WTC11 (cell line): ENCODE results near the gene GRB10. TPM values are rescaled to one million over a fixed set of nuclear protein-coding genes. Genes with fewer than 3 reads are reported as not detected.

Experiments used
- ATAC-seq: fragments of 200-7000 bp; cut with Tn5 transposase; 2 replicates; pipeline ENCODE4 v1.10.0; 2021; ENCODE audit warnings: mild to moderate bottlenecking, moderate library complexity
- CTCF ChIA-PET: fragments of 300-600 bp; sonication (Branson Sonifier 250); formaldehyde crosslinking; loops from one replicate; lab custom pipeline; 2021; ENCODE audit warnings: antibody characterized with exemption; lab: Charles Lee
- POLR2A ChIA-PET: fragments of 350-600 bp; sonication (Branson Sonifier 250); formaldehyde crosslinking; loops from one replicate; lab custom pipeline; 2021; ENCODE audit warnings: antibody characterized with exemption; lab: Charles Lee
- DNase-seq: peaks from one replicate; pipeline ENCODE4 v3.0.0; 2021; ENCODE audit warnings: low spot score
- H3K27ac Mint-ChIP-seq: 2 replicates; pipeline ENCODE4 v1.8.0; 2021; ENCODE audit warnings: mixed read lengths
- H3K27me3 Mint-ChIP-seq: 2 replicates; pipeline ENCODE4 v1.8.0; 2021; ENCODE audit warnings: low read depth, mild to moderate bottlenecking, moderate library complexity, mixed read lengths
- H3K36me3 Mint-ChIP-seq: 2 replicates; pipeline ENCODE4 v1.8.0; 2021; ENCODE audit warnings: mixed read lengths
- H3K4me1 Mint-ChIP-seq: 2 replicates; pipeline ENCODE4 v1.8.0; 2022; ENCODE audit warnings: mixed read lengths
- H3K4me3 Mint-ChIP-seq: 2 replicates; pipeline ENCODE4 v1.8.0; 2021; ENCODE audit warnings: mild to moderate bottlenecking, moderate library complexity, mixed read lengths
- H3K9me3 Mint-ChIP-seq: 2 replicates; pipeline ENCODE4 v1.8.0; 2021; ENCODE audit warnings: mixed read lengths
- CBFB ChIP-seq: sonication (generic); formaldehyde crosslinking; IDR thresholded peaks from 2 replicates; pipeline ENCODE4 v1.8.1; 2022; ENCODE audit warnings: mild to moderate bottlenecking, low read depth, missing genetic modification reagents
- EMX1 ChIP-seq: fragments of 250-450 bp; sonication (Bioruptor Pico); IDR thresholded peaks from 2 replicates; pipeline ENCODE4 v1.8.0; 2021; ENCODE audit warnings: mild to moderate bottlenecking
- ETV6 ChIP-seq: sonication (generic); formaldehyde crosslinking; IDR thresholded peaks from 2 replicates; pipeline ENCODE4 v1.8.1; 2022; ENCODE audit warnings: mild to moderate bottlenecking, missing genetic modification reagents
- FOXJ3 ChIP-seq: sonication (generic); formaldehyde crosslinking; IDR thresholded peaks from 2 replicates; pipeline ENCODE4 v1.9.0; 2021; ENCODE audit warnings: missing genetic modification reagents, mild to moderate bottlenecking, borderline replicate concordance
- FOXP1 ChIP-seq: sonication (generic); formaldehyde crosslinking; IDR thresholded peaks from 2 replicates; pipeline ENCODE4 v1.8.0; 2022; ENCODE audit warnings: missing genetic modification reagents, mild to moderate bottlenecking, moderate library complexity, borderline replicate concordance
- GABPB1 ChIP-seq: sonication (generic); formaldehyde crosslinking; IDR thresholded peaks from 2 replicates; pipeline ENCODE4 v1.8.1; 2023; ENCODE audit warnings: mild to moderate bottlenecking, missing genetic modification reagents
- JAZF1 ChIP-seq: fragments of 250-450 bp; sonication (Bioruptor Pico); IDR thresholded peaks from 2 replicates; pipeline ENCODE4 v1.9.0; 2021; ENCODE audit warnings: moderate library complexity, mild to moderate bottlenecking, inconsistent platforms
- JUN ChIP-seq: sonication (generic); formaldehyde crosslinking; IDR thresholded peaks from 2 replicates; pipeline ENCODE4 v1.8.0; 2023; ENCODE audit warnings: mild to moderate bottlenecking, missing genetic modification reagents
- KAT7 ChIP-seq: sonication (generic); formaldehyde crosslinking; IDR thresholded peaks from 2 replicates; pipeline ENCODE4 v1.8.1; 2023; ENCODE audit warnings: missing genetic modification reagents, mild to moderate bottlenecking, borderline replicate concordance
- NR2C2 ChIP-seq: sonication (generic); formaldehyde crosslinking; IDR thresholded peaks from 2 replicates; pipeline ENCODE4 v1.8.0; 2022; ENCODE audit warnings: mild to moderate bottlenecking, missing genetic modification reagents
- PRRX2 ChIP-seq: fragments of 250-450 bp; sonication (Bioruptor Pico); IDR thresholded peaks from 2 replicates; pipeline ENCODE4 v1.8.0; 2021; ENCODE audit warnings: mild to moderate bottlenecking
- RELA ChIP-seq: sonication (generic); formaldehyde crosslinking; IDR thresholded peaks from 2 replicates; pipeline ENCODE4 v1.8.1; 2022; ENCODE audit warnings: missing genetic modification reagents, mild to moderate bottlenecking, borderline replicate concordance
- TEAD1 ChIP-seq: sonication (generic); formaldehyde crosslinking; IDR thresholded peaks from 2 replicates; pipeline ENCODE4 v1.8.0; 2022; ENCODE audit warnings: mild to moderate bottlenecking, missing genetic modification reagents
- ZNF121 ChIP-seq: sonication (generic); formaldehyde crosslinking; IDR thresholded peaks from 2 replicates; pipeline ENCODE4 v1.8.0; 2023; ENCODE audit warnings: missing genetic modification reagents
- ZNF138 ChIP-seq: sonication (generic); formaldehyde crosslinking; conservative IDR thresholded peaks from 2 replicates; pipeline ENCODE4 v1.8.1; 2022; ENCODE audit warnings: mild to moderate bottlenecking, moderate library complexity, missing genetic modification reagents
- ZNF232 ChIP-seq: sonication (generic); formaldehyde crosslinking; IDR thresholded peaks from 2 replicates; pipeline ENCODE4 v1.8.0; 2022; ENCODE audit warnings: mild to moderate bottlenecking, missing genetic modification reagents
- ZNF423 ChIP-seq: fragments of 250-450 bp; sonication (Bioruptor Pico); IDR thresholded peaks from 2 replicates; pipeline ENCODE4 v2.1.2; 2022; ENCODE audit warnings: mild to moderate bottlenecking, moderate library complexity
- total RNA-seq: library from RNA; stranded (reverse); gene quantifications from 3 replicates; pipeline ENCODE4 v1.2.3, GENCODE V29; 2021
- TF ChIP-seq, protein P1 (sequence below): fragments of 250-450 bp; sonication (Bioruptor Pico); IDR thresholded peaks from 2 replicates; pipeline ENCODE4 v1.9.0; 2021; ENCODE audit warnings: mild to moderate bottlenecking
- TF ChIP-seq, protein P2 (sequence below): fragments of 250-450 bp; sonication (Bioruptor Pico); conservative IDR thresholded peaks from 2 replicates; pipeline ENCODE4 v1.9.0; 2021; ENCODE audit warnings: mild to moderate bottlenecking
- TF ChIP-seq, protein P3 (sequence below): sonication (generic); formaldehyde crosslinking; IDR thresholded peaks from 2 replicates; pipeline ENCODE4 v1.8.0; 2022; ENCODE audit warnings: mild to moderate bottlenecking, missing genetic modification reagents
- TF ChIP-seq, protein P4 (sequence below): sonication (generic); formaldehyde crosslinking; IDR thresholded peaks from 2 replicates; pipeline ENCODE4 v1.8.0; 2022; ENCODE audit warnings: mild to moderate bottlenecking, missing genetic modification reagents
- TF ChIP-seq, protein P5 (sequence below): sonication (generic); formaldehyde crosslinking; IDR thresholded peaks from 2 replicates; pipeline ENCODE4 v1.8.1; 2022; ENCODE audit warnings: mild to moderate bottlenecking, missing genetic modification reagents, moderate library complexity, borderline replicate concordance
- TF ChIP-seq, protein P6 (sequence below): fragments of 250-450 bp; sonication (Bioruptor Pico); IDR thresholded peaks from 2 replicates; pipeline ENCODE4 v2.1.2; 2022; ENCODE audit warnings: mild to moderate bottlenecking, moderate library complexity

GRB10 gene
- total RNA-seq, 1 experiment from 2014 or later, result 103 TPM

DNA sequence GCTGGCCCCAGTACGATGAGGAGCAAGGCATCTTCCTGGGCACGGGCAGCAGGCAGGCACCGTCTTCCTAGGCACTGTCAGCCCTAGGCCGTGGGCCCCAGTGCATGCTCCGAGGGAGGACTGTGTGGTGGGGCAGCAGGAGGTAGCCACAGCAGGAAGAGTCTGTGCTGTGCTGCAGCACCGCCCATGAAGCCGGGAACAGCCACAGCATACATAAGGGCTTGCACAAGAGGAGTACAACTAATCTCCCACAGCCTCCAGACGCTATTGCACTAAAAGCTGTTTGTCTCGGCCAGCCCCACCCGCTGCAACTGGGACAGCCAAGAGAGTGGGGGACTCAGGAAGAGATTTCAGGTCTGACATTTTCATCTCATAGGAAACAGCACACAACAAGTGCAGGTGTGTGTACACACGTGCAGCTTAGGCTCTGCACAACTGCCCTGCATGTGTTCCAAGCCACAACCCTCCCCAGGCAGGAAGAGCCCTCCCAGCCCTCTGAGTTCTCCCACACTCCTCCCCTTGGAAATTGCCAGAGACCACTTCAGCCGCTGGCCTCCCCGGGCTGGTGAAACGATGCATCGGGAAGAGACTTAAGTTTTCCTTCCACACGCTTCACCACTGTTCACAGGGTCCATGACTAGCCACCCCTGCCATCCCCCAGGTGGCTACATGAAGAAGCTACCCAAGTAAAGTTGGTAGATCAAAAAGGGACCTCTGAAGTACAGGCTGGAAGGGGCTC lies 129.4 kb downstream of the GRB10 start:
- CTCF ChIA-PET, result no interaction called here
- TF ChIP-seq ETV6 (CRISPR knock-in tag) (no peak), ZNF423 (CRISPR knock-in tag) (no peak), EMX1 (CRISPR knock-in tag) (no peak), ZNF232 (no peak), TEAD1 (CRISPR knock-in tag) (no peak)
- TF ChIP-seq, protein P1, sequence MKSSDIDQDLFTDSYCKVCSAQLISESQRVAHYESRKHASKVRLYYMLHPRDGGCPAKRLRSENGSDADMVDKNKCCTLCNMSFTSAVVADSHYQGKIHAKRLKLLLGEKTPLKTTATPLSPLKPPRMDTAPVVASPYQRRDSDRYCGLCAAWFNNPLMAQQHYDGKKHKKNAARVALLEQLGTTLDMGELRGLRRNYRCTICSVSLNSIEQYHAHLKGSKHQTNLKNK, result no peak
- TF ChIP-seq, all 79 proteins: peak for 0

DNA sequence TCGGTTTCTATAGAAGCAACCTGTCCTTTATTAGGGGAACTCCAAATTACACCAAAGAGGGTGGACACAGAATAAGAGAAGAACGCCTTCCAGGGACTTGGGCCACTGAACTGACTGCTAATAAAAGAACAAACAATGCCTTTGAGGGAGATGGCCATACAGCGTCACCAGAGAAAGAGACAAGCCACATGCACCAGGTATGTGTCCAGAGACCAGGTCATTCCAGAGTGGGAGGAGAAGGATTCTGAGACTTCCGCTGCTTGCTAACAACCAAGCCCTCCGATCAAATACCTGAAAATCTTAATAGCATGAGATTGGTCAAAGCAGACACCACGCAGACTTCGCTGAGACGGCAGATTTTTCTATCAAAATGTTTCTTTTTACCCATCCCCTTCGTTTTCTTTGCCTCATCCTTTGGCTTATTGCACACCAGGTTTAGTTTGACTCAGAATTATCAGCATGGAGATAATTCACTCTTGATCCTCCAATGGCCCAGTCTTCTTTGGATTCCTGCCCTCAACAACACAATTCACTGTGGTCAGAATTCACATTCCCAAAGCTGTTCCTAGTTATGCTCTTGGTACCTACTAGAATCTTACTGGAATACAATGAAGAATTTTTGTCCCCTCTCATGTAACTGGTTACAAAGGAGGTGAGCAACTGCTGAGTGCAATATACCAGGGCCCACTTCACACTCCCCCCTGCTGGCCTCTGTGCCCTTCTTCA lies 130.1 kb downstream of the GRB10 start:
- H3K27me3 Mint-ChIP-seq, result no peaks in the 10 kb centered on the region
- CTCF ChIA-PET, result no interaction called here
- ATAC-seq, result no peak
- peaks cover 14% of the 10 kb centered on the region for H3K36me3 Mint-ChIP-seq
- POLR2A ChIA-PET, result no interaction called here
- TF ChIP-seq, protein P2, sequence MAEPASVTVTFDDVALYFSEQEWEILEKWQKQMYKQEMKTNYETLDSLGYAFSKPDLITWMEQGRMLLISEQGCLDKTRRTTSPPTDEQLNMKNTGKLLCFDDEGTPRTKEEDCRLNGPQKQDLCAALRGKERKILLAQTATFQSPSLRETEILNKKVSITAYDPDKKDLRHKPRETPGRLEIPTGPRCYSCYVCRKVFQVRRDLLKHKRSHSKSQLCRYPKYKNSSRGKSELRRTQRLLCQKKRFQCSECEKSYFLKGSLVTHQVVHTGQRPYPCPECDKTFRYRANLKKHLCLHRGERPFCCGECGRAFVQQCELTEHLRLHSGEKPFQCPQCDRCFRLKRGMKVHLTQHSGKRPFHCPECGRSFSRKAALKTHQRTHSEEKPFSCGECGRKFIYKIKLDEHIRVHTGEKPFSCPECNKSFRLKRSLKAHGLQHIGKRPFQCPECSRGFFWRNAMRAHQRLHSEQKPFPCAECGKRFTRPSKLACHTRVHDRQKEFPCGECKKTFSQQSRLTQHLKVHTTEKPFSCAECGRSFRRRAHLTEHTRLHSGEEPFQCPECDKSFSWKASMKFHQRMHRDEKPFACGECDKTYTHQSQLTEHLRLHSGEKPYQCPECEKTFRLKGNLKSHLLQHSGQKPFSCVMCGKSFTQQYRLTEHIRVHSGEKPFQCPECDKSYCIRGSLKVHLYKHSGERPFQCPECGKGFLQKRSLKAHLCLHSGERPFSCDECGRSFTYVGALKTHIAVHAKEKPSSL, result no peak
- TF ChIP-seq PRRX2 (CRISPR knock-in tag), result no peak
- TF ChIP-seq, protein P3, sequence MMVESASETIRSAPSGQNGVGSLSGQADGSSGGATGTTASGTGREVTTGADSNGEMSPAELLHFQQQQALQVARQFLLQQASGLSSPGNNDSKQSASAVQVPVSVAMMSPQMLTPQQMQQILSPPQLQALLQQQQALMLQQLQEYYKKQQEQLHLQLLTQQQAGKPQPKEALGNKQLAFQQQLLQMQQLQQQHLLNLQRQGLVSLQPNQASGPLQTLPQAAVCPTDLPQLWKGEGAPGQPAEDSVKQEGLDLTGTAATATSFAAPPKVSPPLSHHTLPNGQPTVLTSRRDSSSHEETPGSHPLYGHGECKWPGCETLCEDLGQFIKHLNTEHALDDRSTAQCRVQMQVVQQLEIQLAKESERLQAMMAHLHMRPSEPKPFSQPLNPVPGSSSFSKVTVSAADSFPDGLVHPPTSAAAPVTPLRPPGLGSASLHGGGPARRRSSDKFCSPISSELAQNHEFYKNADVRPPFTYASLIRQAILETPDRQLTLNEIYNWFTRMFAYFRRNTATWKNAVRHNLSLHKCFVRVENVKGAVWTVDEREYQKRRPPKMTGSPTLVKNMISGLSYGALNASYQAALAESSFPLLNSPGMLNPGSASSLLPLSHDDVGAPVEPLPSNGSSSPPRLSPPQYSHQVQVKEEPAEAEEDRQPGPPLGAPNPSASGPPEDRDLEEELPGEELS (CRISPR knock-in tag), result no peak
- TF ChIP-seq RELA (CRISPR knock-in tag), result no peak
- TF ChIP-seq, protein P4, sequence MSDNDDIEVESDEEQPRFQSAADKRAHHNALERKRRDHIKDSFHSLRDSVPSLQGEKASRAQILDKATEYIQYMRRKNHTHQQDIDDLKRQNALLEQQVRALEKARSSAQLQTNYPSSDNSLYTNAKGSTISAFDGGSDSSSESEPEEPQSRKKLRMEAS (CRISPR knock-in tag), result no peak
- no peak for TF ChIP-seq JUN (CRISPR knock-in tag)
- TF ChIP-seq, protein P5, sequence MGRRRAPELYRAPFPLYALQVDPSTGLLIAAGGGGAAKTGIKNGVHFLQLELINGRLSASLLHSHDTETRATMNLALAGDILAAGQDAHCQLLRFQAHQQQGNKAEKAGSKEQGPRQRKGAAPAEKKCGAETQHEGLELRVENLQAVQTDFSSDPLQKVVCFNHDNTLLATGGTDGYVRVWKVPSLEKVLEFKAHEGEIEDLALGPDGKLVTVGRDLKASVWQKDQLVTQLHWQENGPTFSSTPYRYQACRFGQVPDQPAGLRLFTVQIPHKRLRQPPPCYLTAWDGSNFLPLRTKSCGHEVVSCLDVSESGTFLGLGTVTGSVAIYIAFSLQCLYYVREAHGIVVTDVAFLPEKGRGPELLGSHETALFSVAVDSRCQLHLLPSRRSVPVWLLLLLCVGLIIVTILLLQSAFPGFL (CRISPR knock-in tag), result no peak
- TF ChIP-seq, protein P6, sequence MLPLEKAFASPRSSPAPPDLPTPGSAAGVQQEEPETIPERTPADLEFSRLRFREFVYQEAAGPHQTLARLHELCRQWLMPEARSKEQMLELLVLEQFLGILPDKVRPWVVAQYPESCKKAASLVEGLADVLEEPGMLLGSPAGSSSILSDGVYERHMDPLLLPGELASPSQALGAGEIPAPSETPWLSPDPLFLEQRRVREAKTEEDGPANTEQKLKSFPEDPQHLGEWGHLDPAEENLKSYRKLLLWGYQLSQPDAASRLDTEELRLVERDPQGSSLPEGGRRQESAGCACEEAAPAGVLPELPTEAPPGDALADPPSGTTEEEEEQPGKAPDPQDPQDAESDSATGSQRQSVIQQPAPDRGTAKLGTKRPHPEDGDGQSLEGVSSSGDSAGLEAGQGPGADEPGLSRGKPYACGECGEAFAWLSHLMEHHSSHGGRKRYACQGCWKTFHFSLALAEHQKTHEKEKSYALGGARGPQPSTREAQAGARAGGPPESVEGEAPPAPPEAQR (CRISPR knock-in tag), result no peak
- TF ChIP-seq FOXJ3 (CRISPR knock-in tag), result no peak
- TF ChIP-seq NR2C2 (CRISPR knock-in tag), result no peak
- TF ChIP-seq CBFB (CRISPR knock-in tag), result no peak
- TF ChIP-seq ZNF138 (CRISPR knock-in tag), result no peak
- no peak for TF ChIP-seq FOXP1 (CRISPR knock-in tag)
- TF ChIP-seq ZNF121 (CRISPR knock-in tag), result no peak
- TF ChIP-seq JAZF1 (CRISPR knock-in tag), result no peak
- no peak for TF ChIP-seq KAT7 (CRISPR knock-in tag)
- no peak for TF ChIP-seq ZNF232
- no peak for TF ChIP-seq GABPB1 (CRISPR knock-in tag)
- H3K9me3 Mint-ChIP-seq, result no peaks in the 10 kb centered on the region
- no peak for DNase-seq
- peak overlapping the region; percentile 14; the same call in 1 of the 2 replicates for H3K27ac Mint-ChIP-seq
- no peak overlapping the region for H3K4me3 Mint-ChIP-seq
- 0 out of 2 replicates have a peak, but pooled peaks cover 4% of the 10 kb centered on the region for H3K4me1 Mint-ChIP-seq

More for the DNA sequence above, 129.4 kb downstream of the GRB10 start:
- no peak overlapping the region for H3K27ac Mint-ChIP-seq
- no peak for ATAC-seq
- POLR2A ChIA-PET, result no interaction called here
- H3K9me3 Mint-ChIP-seq, result no peaks in the 10 kb centered on the region
- no peaks in the 10 kb centered on the region for H3K27me3 Mint-ChIP-seq
- peaks cover 14% of the 10 kb centered on the region for H3K36me3 Mint-ChIP-seq
- no peak for DNase-seq
- H3K4me3 Mint-ChIP-seq, result no peak overlapping the region
- H3K4me1 Mint-ChIP-seq, result 0 out of 2 replicates have a peak, but pooled peaks cover 4% of the 10 kb centered on the region
